ENCODE data around the gene NOS3. TPM values are rescaled to one million over a fixed set of nuclear protein-coding genes. Genes with fewer than 3 reads are reported as not detected.

The NOS3 gene
- total RNA-seq, 2 experiments from 2014 or later: 21.6 to 22.3 TPM

- CTCF ChIA-PET: interaction anchor here (0.9 to 2.0 kb wide), 4 partner anchors 16 to 43 kb away, joined by 4 to 9 read pairs (median 5); partner anchors contain the start of gene FASTK
- DNase-seq: no peak
- POLR2A ChIA-PET: no interaction called here
- Mint-ChIP-seq H3K4me1 (peaks cover 37% of the 10 kb centered on the region), H3K4me3 (peak overlapping the region; percentile 91), H3K27ac (peak overlapping the region; percentile 55), H3K9me3 (no peaks in the 10 kb centered on the region), H3K27me3 (no peaks in the 10 kb centered on the region), H3K36me3 (ENCODE audit: low read depth) (peaks cover 11% of the 10 kb centered on the region)
These were observed 70.6 kb downstream of the NOS3 start for GRCh38 chr7:151061213-151062110.

GRCh38 chr7:151062111-151062398 is 71.2 kb downstream of the NOS3 start:
- POLR2A ChIA-PET: no interaction called here
- DNase-seq: no peak

GRCh38 chr7:151062399-151063211 is 71.8 kb downstream of the NOS3 start:
- Mint-ChIP-seq H3K4me1 (peaks cover 26% of the 10 kb centered on the region), H3K36me3 (ENCODE audit: low read depth) (peaks cover 13% of the 10 kb centered on the region), H3K4me3 (no peak overlapping the region), H3K9me3 (no peaks in the 10 kb centered on the region), H3K27me3 (no peaks in the 10 kb centered on the region), H3K27ac (no peak overlapping the region)
- ChIA-PET POLR2A (no interaction called here), CTCF (interaction anchor here (0.6 kb wide), 1 partner anchor 9 kb away, joined by 3 read pairs; no protein-coding TSS in a partner anchor)
- no peak for DNase-seq

More at GRCh38 chr7:151062111-151062398, 71.2 kb downstream of the NOS3 start:
- H3K36me3 Mint-ChIP-seq (ENCODE audit: low read depth): peaks cover 11% of the 10 kb centered on the region
- H3K4me1 Mint-ChIP-seq: peaks cover 31% of the 10 kb centered on the region
- H3K27me3 Mint-ChIP-seq: no peaks in the 10 kb centered on the region
- peak overlapping the region; percentile 91 for H3K4me3 Mint-ChIP-seq
- no peaks in the 10 kb centered on the region for H3K9me3 Mint-ChIP-seq
- CTCF ChIA-PET: no interaction called here
- no peak overlapping the region for H3K27ac Mint-ChIP-seq

- Mint-ChIP-seq H3K4me1 (peaks cover 26% of the 10 kb centered on the region), H3K4me3 (no peak overlapping the region), H3K9me3 (no peaks in the 10 kb centered on the region), H3K27ac (no peak overlapping the region), H3K36me3 (ENCODE audit: low read depth) (peaks cover 15% of the 10 kb centered on the region), H3K27me3 (no peaks in the 10 kb centered on the region)
- no peak for DNase-seq
- ChIA-PET POLR2A (no interaction called here), CTCF (interaction anchor here (0.6 kb wide), 1 partner anchor 8 kb away, joined by 3 read pairs; no protein-coding TSS in a partner anchor)
These were observed 72.4 kb downstream of the NOS3 start for GRCh38 chr7:151063212-151063561.

Other genes starting within 250 kb of the NOS3 start
- gene TMEM176B, start 190.7 kb upstream of the NOS3 start, total RNA-seq: not detected
- not detected for gene TMEM176A, start 190.2 kb upstream of the NOS3 start, total RNA-seq
- not detected for gene AOC1, start 138.5 kb upstream of the NOS3 start, total RNA-seq
- gene KCNH2, start 12.7 kb upstream of the NOS3 start, total RNA-seq: under 1 TPM; 0.27 to 0.30 TPM
- 10 to 100 TPM; 12.1 to 12.3 TPM for gene ATG9B, start 33.5 kb downstream of the NOS3 start, total RNA-seq
- 10 to 100 TPM; 57.5 to 67.8 TPM for gene ABCB8, start 37.4 kb downstream of the NOS3 start, total RNA-seq
- gene ASIC3, start 57.5 kb downstream of the NOS3 start, total RNA-seq: 1 to 10 TPM; 6.0 to 8.3 TPM
- 10 to 100 TPM; 26.0 to 26.9 TPM for gene CDK5, start 66.9 kb downstream of the NOS3 start, total RNA-seq
- 100 to 1,000 TPM; 106 to 114 TPM for gene SLC4A2, start 68.6 kb downstream of the NOS3 start, total RNA-seq
- 10 to 100 TPM; 76.4 to 85.9 TPM for gene FASTK, start 89.8 kb downstream of the NOS3 start, total RNA-seq
- gene TMUB1, start 92.5 kb downstream of the NOS3 start, total RNA-seq: 10 to 100 TPM; 73.7 to 77.1 TPM
- gene AGAP3, start 95.5 kb downstream of the NOS3 start, total RNA-seq: 10 to 100 TPM; 18.1 to 19.7 TPM
- gene GBX1, start 176.7 kb downstream of the NOS3 start, total RNA-seq: not detected
- gene ASB10, start 196.2 kb downstream of the NOS3 start, total RNA-seq: not detected
- not detected for gene H2BK1, start 219.5 kb downstream of the NOS3 start, total RNA-seq
- gene ABCF2, start 236.2 kb downstream of the NOS3 start, total RNA-seq: 10 to 100 TPM; 31.7 to 34.3 TPM
- 10 to 100 TPM; 40.7 to 42.3 TPM for gene CHPF2, start 241.5 kb downstream of the NOS3 start, total RNA-seq